HL-60 (cell line): ENCODE results near the gene GPHB5.

ENCODE experiments used
- DNase-seq, 2 experiments: peaks; one replicate each; pipeline ENCODE4 v3.0.0-alpha.2; 2010 to 2020; ENCODE audit warnings: low read depth in 1 of 2, low spot score in 1 of 2
- H3K27ac ChIP-seq: fragments of 250-450 bp; sonication (Bioruptor Pico); replicated peaks from 2 replicates; pipeline ENCODE4 v1.5.1; 2020; ENCODE audit warnings: mild to moderate bottlenecking, moderate library complexity
- H3K27me3 ChIP-seq: fragments of 250-450 bp; sonication (Bioruptor Pico); 2 replicates; pipeline ENCODE4 v1.5.1; 2021; ENCODE audit warnings: mild to moderate bottlenecking, moderate library complexity; ENCODE audit not compliant: insufficient read depth, poor library complexity, severe bottlenecking
- H3K4me3 ChIP-seq: replicated peaks from 2 replicates; pipeline ENCODE4 v1.5.1; 2011; ENCODE audit warnings: mild to moderate bottlenecking, control low read depth, low read length; ENCODE audit not compliant: insufficient read depth
- CTCF ChIP-seq: IDR thresholded peaks from one replicate; pipeline ENCODE4 v1.5.1; 2011; ENCODE audit warnings: low read length, control low read depth, inconsistent platforms; ENCODE audit not compliant: insufficient read depth
- GABPA ChIP-seq: IDR thresholded peaks from 2 replicates; pipeline ENCODE4 v1.6.1; 2012; ENCODE audit warnings: low read depth
- POLR2AphosphoS5 ChIP-seq: IDR thresholded peaks from 2 replicates; pipeline ENCODE4 v1.6.1; 2012; ENCODE audit warnings: low read depth
- REST ChIP-seq: IDR thresholded peaks from 2 replicates; pipeline ENCODE4 v1.6.1; 2012; ENCODE audit warnings: low read depth; ENCODE audit not compliant: insufficient replicate concordance
- SPI1 ChIP-seq: IDR thresholded peaks from 2 replicates; pipeline ENCODE4 v1.6.1; 2012; ENCODE audit warnings: low read depth, mild to moderate bottlenecking, borderline replicate concordance

The GPHB5 gene

GRCh38 chr14:63288853-63289252 lies 29.9 kb downstream of the GPHB5 start:
- Histone ChIP-seq H3K4me3 (no peak overlapping the region), H3K27ac (no peak overlapping the region), H3K27me3 (peaks cover 7% of the 10 kb centered on the region)
- no peak for TF ChIP-seq GABPA
- no peak for TF ChIP-seq POLR2AphosphoS5
- DNase-seq, result no peak

GRCh38 chr14:63287666-63288483 lies 30.9 kb downstream of the GPHB5 start:
- peaks cover 12% of the 10 kb centered on the region for H3K27me3 ChIP-seq
- TF ChIP-seq GABPA (no peak), SPI1 (no peak), CTCF (no peak), POLR2AphosphoS5 (no peak), REST (no peak)
- DNase-seq, result no peak

GRCh38 chr14:63286071-63286470 lies 32.7 kb downstream of the GPHB5 start:
- Histone ChIP-seq H3K27ac (no peak overlapping the region), H3K27me3 (peaks cover 12% of the 10 kb centered on the region), H3K4me3 (no peak overlapping the region)
- DNase-seq, result no peak
- no peak for TF ChIP-seq REST
- TF ChIP-seq POLR2AphosphoS5, result no peak
- no peak for TF ChIP-seq SPI1
- no peak for TF ChIP-seq GABPA
- TF ChIP-seq CTCF, result no peak

More at GRCh38 chr14:63287666-63288483, 30.9 kb downstream of the GPHB5 start:
- Histone ChIP-seq H3K4me3 (no peak overlapping the region), H3K27ac (no peak overlapping the region)

- H3K27ac ChIP-seq, result no peak overlapping the region
- TF ChIP-seq POLR2AphosphoS5 (no peak), REST (no peak), SPI1 (no peak), CTCF (no peak), GABPA (no peak)
- peaks cover 12% of the 10 kb centered on the region for H3K27me3 ChIP-seq
- H3K4me3 ChIP-seq, result no peak overlapping the region
- DNase-seq, result no peak
Observed at GRCh38 chr14:63283884-63284248, 34.9 kb downstream of the GPHB5 start.
